ENCODE results near the gene PSMC3IP. TPM values are rescaled to one million over a fixed set of nuclear protein-coding genes. Genes with fewer than 3 reads are reported as not detected.

The PSMC3IP gene, protein sequence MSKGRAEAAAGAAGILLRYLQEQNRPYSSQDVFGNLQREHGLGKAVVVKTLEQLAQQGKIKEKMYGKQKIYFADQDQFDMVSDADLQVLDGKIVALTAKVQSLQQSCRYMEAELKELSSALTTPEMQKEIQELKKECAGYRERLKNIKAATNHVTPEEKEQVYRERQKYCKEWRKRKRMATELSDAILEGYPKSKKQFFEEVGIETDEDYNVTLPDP
- 1.4 and 1.9 TPM in 2 replicates for total RNA-seq

DNA sequence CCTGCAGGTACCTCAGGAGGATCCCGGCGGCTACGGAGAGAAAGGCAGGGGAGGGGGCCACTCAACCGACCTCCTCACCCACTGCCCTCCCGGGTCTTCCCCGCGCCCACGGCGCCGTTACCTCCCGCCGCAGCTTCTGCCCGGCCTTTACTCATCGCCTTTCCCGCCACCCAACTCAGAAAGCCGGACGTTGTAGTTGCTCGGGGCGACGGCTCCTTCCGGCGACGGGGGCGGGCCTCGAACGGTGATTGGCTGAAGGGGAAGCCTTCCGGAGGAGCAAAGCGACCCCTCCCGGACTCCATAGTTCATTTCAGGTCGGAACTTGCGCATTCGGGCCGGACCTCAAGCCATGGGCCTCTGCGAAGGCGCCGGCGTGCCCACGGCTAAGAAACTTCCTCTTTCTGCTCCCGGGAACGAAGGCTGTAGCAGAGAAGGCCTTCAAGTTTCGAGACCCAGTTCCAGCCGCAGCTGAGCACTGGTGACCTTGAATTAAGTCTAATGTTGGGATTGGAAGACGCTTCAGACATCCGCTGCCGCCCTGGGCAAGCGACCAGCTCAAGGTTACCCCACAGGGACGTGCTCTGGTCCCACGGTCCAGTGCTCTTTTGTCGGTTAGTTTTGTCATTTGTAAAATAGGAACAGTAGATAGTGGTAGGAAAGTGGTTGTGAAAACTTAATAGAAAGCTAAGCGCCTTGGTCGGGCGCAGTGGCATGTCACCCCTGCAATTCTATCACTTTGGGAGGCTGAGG is at the start of gene PSMC3IP:
Gene PSMC3IP (minus strand): TSS at position 198 of the 750 bp plus-strand sequence. CDS start 43 bp downstream, at position 155.

GRCh38 chr17:42609182-42609813 is 31.8 kb upstream of the PSMC3IP start, which contains the start of the genes RETREG3 and TUBG1:
RETREG3 (minus strand) TSS chr17:42609374; CDS start chr17:42609324, 50 bp downstream.
TUBG1 (plus strand) TSS chr17:42609683; CDS start chr17:42609738, 55 bp downstream.

GRCh38 chr17:42566883-42567573 is 10.5 kb downstream of the PSMC3IP start, which contains the start of gene MLX:
MLX (plus strand) TSS chr17:42567100; CDS start chr17:42567125, 25 bp downstream.

DNA sequence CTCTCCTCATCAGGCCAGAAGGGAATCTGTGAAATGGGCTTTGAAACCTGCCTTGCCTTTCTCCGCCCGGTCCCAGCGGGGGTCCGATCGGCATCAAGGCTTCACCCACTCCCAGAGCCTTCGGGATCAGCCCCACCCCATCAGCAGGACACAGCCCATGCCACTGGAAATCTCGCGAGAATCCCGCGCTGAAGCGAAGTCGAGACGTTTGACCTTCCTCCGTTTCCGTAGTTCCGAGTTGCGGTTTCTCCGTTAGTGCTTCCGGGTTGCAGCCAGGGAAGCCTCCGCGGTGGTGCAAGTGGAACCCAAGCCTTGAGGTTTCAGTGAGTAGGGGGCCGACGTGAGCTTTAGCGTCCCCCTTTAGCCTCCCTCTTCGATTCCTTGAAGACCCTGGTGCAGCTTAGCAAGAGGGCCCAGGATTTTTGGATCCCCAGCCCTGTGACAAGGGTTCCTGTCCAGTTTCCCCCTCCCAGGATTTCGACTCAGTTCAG is 15.6 kb downstream of the PSMC3IP start, which contains the start of gene COASY:
Gene COASY (plus strand): TSS at position 252 of the 491 bp plus-strand sequence. CDS start 475 bp downstream, outside the sequence.

GRCh38 chr17:42552736-42553135 is 24.8 kb downstream of the PSMC3IP start, which contains the start of gene HSD17B1:
HSD17B1 (plus strand) TSS chr17:42552923; CDS start chr17:42552934, 11 bp downstream.

DNA sequence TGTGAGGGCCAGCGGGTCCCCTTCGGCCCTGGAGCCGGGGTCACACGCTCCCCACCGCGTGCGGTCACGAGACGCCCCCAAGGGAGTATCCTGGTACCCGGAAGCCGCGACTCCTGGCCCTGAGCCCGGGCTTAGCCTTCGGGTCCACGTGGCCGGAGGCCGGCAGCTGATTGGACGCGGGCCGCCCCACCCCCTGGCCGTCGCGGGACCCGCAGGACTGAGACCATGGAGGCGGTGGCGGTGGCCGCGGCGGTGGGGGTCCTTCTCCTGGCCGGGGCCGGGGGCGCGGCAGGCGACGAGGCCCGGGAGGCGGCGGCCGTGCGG is 41.5 kb downstream of the PSMC3IP start, which contains the start of gene NAGLU:
Gene NAGLU (plus strand): TSS at position 194 of the 324 bp plus-strand sequence. CDS start 32 bp downstream, at position 226.

Other genes with a start within 250 kb of the PSMC3IP start
- 59.5 and 169 TPM in 2 replicates for gene STAT3, start 189.3 kb downstream of the PSMC3IP start, total RNA-seq
- gene CAVIN1, start 154.5 kb downstream of the PSMC3IP start, total RNA-seq = 97.4 and 146 TPM in 2 replicates
- gene ATP6V0A1, start 118.9 kb downstream of the PSMC3IP start, total RNA-seq = 24.9 and 59.1 TPM in 2 replicates
- 11.6 and 13.5 TPM in 2 replicates for gene NAGLU, start 41.5 kb downstream of the PSMC3IP start, total RNA-seq
- gene HSD17B1, start 24.8 kb downstream of the PSMC3IP start, total RNA-seq = 2.7 and 3.4 TPM in 2 replicates
- 18.5 and 39.4 TPM in 2 replicates for gene COASY, start 15.6 kb downstream of the PSMC3IP start, total RNA-seq
- 34.9 and 38.1 TPM in 2 replicates for gene MLX, start 10.6 kb downstream of the PSMC3IP start, total RNA-seq
- gene RETREG3, start 31.6 kb upstream of the PSMC3IP start, total RNA-seq = 77.7 and 78.3 TPM in 2 replicates
- gene TUBG1, start 32.0 kb upstream of the PSMC3IP start, total RNA-seq = 11.3 and 27.1 TPM in 2 replicates
- 3.4 and 5.3 TPM in 2 replicates for gene TUBG2, start 81.6 kb upstream of the PSMC3IP start, total RNA-seq
- 16.4 and 31.0 TPM in 2 replicates for gene PLEKHH3, start 99.3 kb upstream of the PSMC3IP start, total RNA-seq
- under 0.01 and 0.21 TPM in 2 replicates for gene CCR10, start 104.1 kb upstream of the PSMC3IP start, total RNA-seq
- gene CNTNAP1, start 104.8 kb upstream of the PSMC3IP start, total RNA-seq = under 0.01 and 0.71 TPM in 2 replicates
- 13.0 and 17.4 TPM in 2 replicates for gene EZH1, start 167.3 kb upstream of the PSMC3IP start, total RNA-seq
- gene RAMP2, start 183.5 kb upstream of the PSMC3IP start, total RNA-seq = not detected in 2 replicates
- 52.1 and 66.3 TPM in 2 replicates for gene VPS25, start 195.7 kb upstream of the PSMC3IP start, total RNA-seq
- under 0.01 and 0.57 TPM in 2 replicates for gene WNK4, start 202.9 kb upstream of the PSMC3IP start, total RNA-seq
- gene COA3, start 221.0 kb upstream of the PSMC3IP start, total RNA-seq = 32.1 and 41.7 TPM in 2 replicates
- gene CNTD1, start 221.1 kb upstream of the PSMC3IP start, total RNA-seq = not detected in 2 replicates
- gene BECN1, start 246.6 kb upstream of the PSMC3IP start, total RNA-seq = 118 and 125 TPM in 2 replicates